Nephron progenitor cell (in vitro differentiated cells): ENCODE results near the gene F3.
A peak's percentile ranks its signal among the peaks of the same experiment; 100 is the strongest.
"Not testable (repeated sequence)": the region's sequence is repeated elsewhere in the genome, so short reads cannot be mapped to it uniquely, and the experiment has no call there.

Experiments
- DNase-seq: peaks from one replicate; pipeline ENCODE4 v3.0.0; 2021
- H3K27ac Mint-ChIP-seq: 2 replicates; pipeline ENCODE4 v1.8.0; 2021; ENCODE audit warnings: mild to moderate bottlenecking, moderate library complexity, mixed read lengths
- H3K27me3 Mint-ChIP-seq: 2 replicates; pipeline ENCODE4 v1.8.0; 2021; ENCODE audit warnings: mild to moderate bottlenecking, low read depth, mixed read lengths; ENCODE audit not compliant: poor library complexity
- H3K36me3 Mint-ChIP-seq: 2 replicates; pipeline ENCODE4 v1.8.0; 2021; ENCODE audit warnings: low read depth, mixed read lengths
- H3K4me1 Mint-ChIP-seq: 2 replicates; pipeline ENCODE4 v1.8.0; 2021; ENCODE audit warnings: mixed read lengths
- H3K4me3 Mint-ChIP-seq: 2 replicates; pipeline ENCODE4 v1.8.0; 2021; ENCODE audit warnings: mild to moderate bottlenecking, moderate library complexity, mixed read lengths
- H3K9me3 Mint-ChIP-seq: 2 replicates; pipeline ENCODE4 v1.8.0; 2021; ENCODE audit warnings: mild to moderate bottlenecking, moderate library complexity, mixed read lengths
- CTCF ChIP-seq: fragments of 200-600 bp; sonication (generic); IDR thresholded peaks from 2 replicates; pipeline ENCODE4 v1.5.0; 2021; ENCODE audit warnings: antibody characterized with exemption

F3 gene

GRCh38 chr1:94579876-94580294 is 38.3 kb upstream of the F3 start:
- no peak for DNase-seq
- H3K4me3 Mint-ChIP-seq: no peak overlapping the region
- H3K4me1 Mint-ChIP-seq: peaks cover 14% of the 10 kb centered on the region
- H3K36me3 Mint-ChIP-seq: peaks cover 47% of the 10 kb centered on the region
- H3K9me3 Mint-ChIP-seq: peaks cover 66% of the 10 kb centered on the region
- H3K27me3 Mint-ChIP-seq: peaks cover 3% of the 10 kb centered on the region
- H3K27ac Mint-ChIP-seq: peak overlapping the region; percentile 47
- no peak for TF ChIP-seq CTCF

- Mint-ChIP-seq H3K27me3 (peaks cover 3% of the 10 kb centered on the region), H3K4me3 (no peak overlapping the region), H3K36me3 (peaks cover 47% of the 10 kb centered on the region), H3K9me3 (peaks cover 75% of the 10 kb centered on the region), H3K4me1 (peaks cover 14% of the 10 kb centered on the region), H3K27ac (no peak overlapping the region)
- TF ChIP-seq CTCF: no peak
- DNase-seq: no peak
Observed at GRCh38 chr1:94578856-94579255, 37.3 kb upstream of the F3 start.

GRCh38 chr1:94573917-94574316 is 32.4 kb upstream of the F3 start:
- not testable (repeated sequence) for H3K27me3 Mint-ChIP-seq, H3K27ac Mint-ChIP-seq, DNase-seq, H3K4me1 Mint-ChIP-seq, H3K4me3 Mint-ChIP-seq
- Mint-ChIP-seq H3K9me3 (peaks cover 76% of the 10 kb centered on the region), H3K36me3 (peaks cover 30% of the 10 kb centered on the region)

GRCh38 chr1:94572780-94573179 is 31.2 kb upstream of the F3 start:
- H3K36me3 Mint-ChIP-seq: peaks cover 21% of the 10 kb centered on the region
- H3K4me3 Mint-ChIP-seq: no peak overlapping the region
- H3K27me3 Mint-ChIP-seq: peaks cover 3% of the 10 kb centered on the region
- no peak for DNase-seq
- no peak for TF ChIP-seq CTCF
- no peaks in the 10 kb centered on the region for H3K4me1 Mint-ChIP-seq
- no peak overlapping the region for H3K27ac Mint-ChIP-seq
- H3K9me3 Mint-ChIP-seq: peaks cover 65% of the 10 kb centered on the region

- peaks cover 49% of the 10 kb centered on the region for H3K9me3 Mint-ChIP-seq
- H3K27ac Mint-ChIP-seq, H3K4me3 Mint-ChIP-seq, DNase-seq, H3K36me3 Mint-ChIP-seq, H3K27me3 Mint-ChIP-seq, H3K4me1 Mint-ChIP-seq: not testable (repeated sequence)
Observed at GRCh38 chr1:94570965-94571364, 29.4 kb upstream of the F3 start.

GRCh38 chr1:94568806-94569205 is 27.2 kb upstream of the F3 start:
- H3K27ac Mint-ChIP-seq, DNase-seq, H3K4me1 Mint-ChIP-seq, H3K27me3 Mint-ChIP-seq, H3K36me3 Mint-ChIP-seq, H3K4me3 Mint-ChIP-seq: not testable (repeated sequence)
- peaks cover 29% of the 10 kb centered on the region for H3K9me3 Mint-ChIP-seq

GRCh38 chr1:94567975-94568607 is 26.5 kb upstream of the F3 start:
- H3K9me3 Mint-ChIP-seq: peaks cover 23% of the 10 kb centered on the region
- not testable (repeated sequence) for H3K4me3 Mint-ChIP-seq, H3K27ac Mint-ChIP-seq, H3K27me3 Mint-ChIP-seq, H3K36me3 Mint-ChIP-seq, H3K4me1 Mint-ChIP-seq, DNase-seq

GRCh38 chr1:94566436-94566835 is 24.9 kb upstream of the F3 start:
- not testable (repeated sequence) for H3K36me3 Mint-ChIP-seq, H3K27ac Mint-ChIP-seq, H3K4me3 Mint-ChIP-seq, H3K4me1 Mint-ChIP-seq, DNase-seq, H3K27me3 Mint-ChIP-seq
- H3K9me3 Mint-ChIP-seq: peaks cover 18% of the 10 kb centered on the region
